ENCODE results near the gene ZNF653.
"Not testable (repeated sequence)": the region's sequence is repeated elsewhere in the genome, so short reads cannot be mapped to it uniquely, and the experiment has no call there.

The ZNF653 gene

GRCh38 chr19:11433526-11433925 is 72.1 kb downstream of the ZNF653 start:
- not testable (repeated sequence) for DNase-seq (ENCODE audit: low read depth)
